Skin of body (tissue), 2 donors: Measurements from ENCODE around the gene CXCL17. TPM values are rescaled to one million over a fixed set of nuclear protein-coding genes. Genes with fewer than 3 reads are reported as not detected.
"Not testable (repeated sequence)": the region's sequence is repeated elsewhere in the genome, so short reads cannot be mapped to it uniquely, and the experiment has no call there.

Experiments
- DNase-seq: peaks from one replicate; lab custom pipeline; 2025; lab: John Stamatoyannopoulos, UW
- total RNA-seq: library from RNA; depleted of rRNA; stranded (reverse); fragments of >200 nt; gene quantifications from one replicate; pipeline ENCODE4 v1.2.3, GENCODE V29; 2014

CXCL17 gene, protein sequence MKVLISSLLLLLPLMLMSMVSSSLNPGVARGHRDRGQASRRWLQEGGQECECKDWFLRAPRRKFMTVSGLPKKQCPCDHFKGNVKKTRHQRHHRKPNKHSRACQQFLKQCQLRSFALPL
- not detected for total RNA-seq

DNA sequence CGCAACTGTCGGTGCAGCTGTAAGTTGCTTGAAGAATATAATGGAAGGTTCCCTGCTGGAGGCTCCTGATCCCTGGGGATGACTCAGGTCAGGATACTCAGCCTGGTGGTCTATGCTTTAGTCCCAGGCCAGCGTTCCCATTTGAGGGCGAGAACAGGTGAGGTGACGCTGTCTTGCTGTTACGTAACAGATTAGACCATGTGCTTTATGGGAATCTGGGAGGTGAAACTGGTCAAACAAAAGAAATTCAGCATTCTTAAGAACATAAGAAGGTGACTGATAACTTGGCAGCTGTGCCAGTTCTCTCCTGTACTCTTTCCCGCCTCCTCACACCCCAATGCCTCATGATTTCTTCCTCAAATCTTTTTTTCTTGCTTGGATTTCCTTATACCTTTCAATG is at the start of gene CXCL17:
Gene CXCL17, minus strand, starts transcription at position 114 of the 400 bp plus-strand sequence. CDS start 114 bp downstream, outside the sequence.
- no peak for DNase-seq

DNA sequence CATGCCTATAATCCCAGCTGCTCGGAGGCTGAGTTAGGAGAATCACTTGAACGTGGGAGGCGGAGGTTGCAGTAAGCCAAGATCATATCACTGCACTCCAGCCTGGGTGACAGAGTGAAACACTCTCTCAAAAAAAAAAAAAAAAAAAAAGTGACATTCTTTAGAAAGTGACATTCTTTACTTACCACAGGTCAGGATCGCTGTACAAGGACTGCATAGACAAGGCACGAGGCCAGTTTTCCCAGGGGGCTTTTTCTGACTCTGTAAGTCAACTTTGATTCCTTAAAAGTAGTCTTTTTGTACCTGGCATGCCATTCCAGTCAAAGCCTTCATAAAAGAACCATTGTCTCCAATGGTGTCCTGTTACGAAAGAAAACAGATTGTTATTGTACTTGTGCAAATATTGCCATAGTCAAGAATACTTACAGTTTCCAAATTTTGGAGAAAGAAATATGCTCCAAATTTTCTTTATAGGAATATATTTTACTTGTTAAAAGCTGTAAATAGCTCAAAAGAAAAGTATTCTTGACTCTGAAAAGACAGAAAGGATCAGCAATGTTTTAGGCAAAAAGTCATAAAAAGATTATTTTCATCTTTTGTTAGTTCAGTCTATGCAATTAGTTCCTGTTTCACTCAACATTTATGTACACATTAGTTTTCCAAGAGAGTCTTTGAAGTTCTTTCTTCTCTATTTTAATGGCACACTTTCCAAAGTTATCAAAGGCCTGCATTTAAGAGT is 46.2 kb upstream of the CXCL17 start:
- no peak for DNase-seq

GRCh38 chr19:42487798-42488178 is 45.0 kb upstream of the CXCL17 start:
- DNase-seq, result no peak

GRCh38 chr19:42487032-42487797 is 44.5 kb upstream of the CXCL17 start:
- DNase-seq, result no peak

- not testable (repeated sequence) for DNase-seq
These were observed 42.3 kb upstream of the CXCL17 start for GRCh38 chr19:42485036-42485435.

DNA sequence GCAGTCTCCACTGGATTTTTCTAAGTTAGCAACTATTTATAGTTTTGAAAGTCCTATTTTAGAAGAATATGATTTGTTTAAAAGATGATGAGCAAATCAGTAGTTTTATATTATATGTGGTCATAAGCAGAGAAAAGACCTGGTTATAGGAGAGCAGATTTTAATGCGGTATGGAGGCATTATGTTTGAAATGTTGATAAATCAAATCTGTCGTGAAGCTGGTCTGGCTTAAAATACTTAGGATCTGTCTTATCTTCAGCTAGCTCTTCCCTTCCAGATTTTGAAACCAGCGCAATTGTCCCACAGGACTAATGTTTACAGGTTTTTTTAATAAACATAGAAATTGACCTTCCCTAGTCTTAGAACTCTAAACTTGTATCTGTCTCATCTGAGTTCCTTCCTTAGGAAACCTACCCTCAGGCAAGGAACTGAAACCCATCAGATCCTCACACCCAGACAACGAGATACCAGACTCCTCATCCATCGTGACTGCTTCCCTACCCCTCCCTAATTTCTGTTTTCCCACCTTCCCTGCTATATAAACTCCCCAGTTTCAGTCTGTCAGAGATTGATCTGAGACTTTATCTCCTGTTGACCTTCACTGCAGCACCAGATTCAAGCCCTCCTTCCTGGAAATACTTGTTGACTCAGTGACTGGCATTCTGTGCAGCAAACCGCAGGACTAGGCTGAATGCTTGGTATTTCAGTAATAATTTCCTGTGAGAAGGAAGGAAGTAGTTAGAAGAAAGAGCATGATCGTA is 37.8 kb upstream of the CXCL17 start:
- DNase-seq, result no peak

GRCh38 chr19:42479736-42480135 is 37.0 kb upstream of the CXCL17 start:
- DNase-seq, result no peak

DNA sequence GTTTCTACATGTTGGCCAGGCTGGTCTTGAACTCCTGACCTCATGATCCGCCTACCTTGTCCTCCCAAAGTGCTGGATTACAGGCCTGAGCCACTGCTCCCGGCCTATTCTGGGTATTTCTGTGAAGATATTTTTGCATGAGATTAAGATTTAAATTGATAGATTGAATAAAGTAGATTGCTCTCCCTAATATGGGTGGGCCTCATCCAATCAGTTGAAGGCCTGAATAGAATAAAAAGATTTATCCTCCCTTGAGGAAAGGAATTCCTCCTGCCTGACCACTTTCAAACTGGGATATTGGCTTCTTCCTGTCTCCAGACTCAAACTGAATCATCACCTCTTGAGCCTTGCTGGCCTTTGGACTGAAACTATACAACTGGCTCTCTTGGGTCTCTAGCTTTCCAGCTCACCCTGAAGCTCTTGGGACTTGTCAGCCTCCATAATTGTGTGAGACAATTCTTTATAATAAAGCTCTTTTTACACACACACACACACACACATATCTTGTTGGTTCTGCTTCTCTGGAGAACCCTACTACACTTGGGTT is 36.1 kb upstream of the CXCL17 start:
- DNase-seq, result no peak

DNA sequence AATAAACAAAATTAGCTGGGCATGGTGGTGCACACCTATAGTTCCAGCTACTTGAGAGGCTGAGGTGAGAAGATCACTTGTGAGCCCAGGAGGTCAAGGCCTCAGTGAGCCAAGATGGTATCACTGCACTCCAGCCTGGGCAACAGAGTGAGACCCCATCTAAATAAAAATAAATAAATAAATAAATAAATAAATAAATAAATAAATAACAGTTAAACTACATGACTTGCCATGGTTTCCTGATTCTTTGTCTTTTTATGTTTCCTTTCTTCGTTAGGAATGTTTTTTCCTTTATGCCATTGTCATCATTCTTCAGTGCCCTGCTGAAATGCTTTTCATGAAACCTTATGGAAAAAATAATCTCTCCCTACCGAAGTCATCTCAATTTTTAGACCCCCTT is 35.2 kb upstream of the CXCL17 start:
- DNase-seq, result no peak

DNA sequence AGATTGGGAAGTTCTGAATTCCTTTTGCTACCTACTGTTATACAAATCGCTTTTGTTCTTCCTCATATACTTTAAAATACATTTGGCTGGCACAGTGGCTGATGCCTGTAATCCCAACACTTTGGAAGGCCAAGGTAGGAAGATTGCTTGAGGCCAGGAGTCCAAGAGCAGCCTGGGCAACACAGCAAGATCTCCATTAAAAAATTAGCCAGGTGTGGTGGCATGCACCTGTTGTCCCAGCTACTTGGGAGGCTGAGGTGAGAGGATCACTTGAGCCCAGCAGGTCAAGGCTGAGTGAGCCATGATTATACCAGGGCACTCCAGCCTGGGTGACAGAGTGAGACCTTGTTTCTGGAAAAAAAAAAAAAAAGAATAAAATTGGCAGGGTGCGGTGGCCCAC is 34.4 kb upstream of the CXCL17 start:
- DNase-seq, result no peak

GRCh38 chr19:42475366-42475765 is 32.6 kb upstream of the CXCL17 start:
- DNase-seq, result no peak

- DNase-seq, result no peak
These were observed 32.0 kb upstream of the CXCL17 start for GRCh38 chr19:42474743-42475142.

DNA sequence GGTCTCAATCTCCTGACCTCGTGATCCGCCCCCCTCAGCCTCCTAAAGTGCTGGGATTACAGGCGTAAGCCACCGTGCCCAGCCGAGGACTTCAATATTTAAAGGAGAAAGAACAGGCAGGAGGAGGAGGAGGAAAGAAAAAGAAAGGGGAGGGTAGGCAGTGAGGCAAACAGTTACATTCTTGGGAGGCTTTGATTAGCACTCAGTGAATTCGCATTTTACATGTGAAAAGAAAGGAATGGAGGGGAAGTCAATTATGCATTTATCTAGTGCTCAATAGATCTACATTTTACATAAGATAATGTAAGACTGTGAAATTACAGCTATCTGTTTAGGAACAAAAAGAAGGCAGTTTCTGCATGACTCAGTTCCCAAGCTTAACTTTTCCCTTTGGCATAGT is 30.9 kb upstream of the CXCL17 start:
- DNase-seq, result no peak

GRCh38 chr19:42472402-42473147 is 29.8 kb upstream of the CXCL17 start:
- DNase-seq, result no peak

- no peak for DNase-seq
These were observed 29.0 kb upstream of the CXCL17 start for GRCh38 chr19:42471554-42472249.

GRCh38 chr19:42469311-42470235 is 26.8 kb upstream of the CXCL17 start:
- no peak for DNase-seq

DNA sequence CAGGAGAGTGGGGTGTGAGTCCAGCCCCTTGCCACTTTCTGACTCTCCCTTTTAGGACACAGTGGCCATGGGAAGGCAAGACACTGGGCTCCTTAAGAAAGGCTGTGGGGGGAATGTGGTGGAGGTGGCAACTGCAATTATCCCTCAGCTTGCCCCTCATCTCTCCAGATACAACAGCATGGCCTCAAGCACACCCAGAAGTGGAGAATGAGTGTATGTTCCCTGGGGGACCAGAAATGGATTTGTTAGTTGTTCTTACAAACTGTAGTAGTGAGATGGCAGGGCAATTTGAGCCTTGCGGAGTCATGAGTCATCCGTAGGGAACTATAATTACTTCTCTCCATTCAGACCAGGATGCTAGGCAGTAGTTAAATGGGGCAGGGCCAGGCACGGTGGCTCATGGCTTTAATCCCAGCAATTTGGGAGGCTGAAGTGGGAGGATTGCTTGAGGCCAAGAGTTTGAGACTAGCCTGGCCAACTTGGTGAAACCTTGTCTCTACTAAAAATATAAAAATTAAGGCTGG is 25.6 kb upstream of the CXCL17 start:
- no peak for DNase-seq

DNA sequence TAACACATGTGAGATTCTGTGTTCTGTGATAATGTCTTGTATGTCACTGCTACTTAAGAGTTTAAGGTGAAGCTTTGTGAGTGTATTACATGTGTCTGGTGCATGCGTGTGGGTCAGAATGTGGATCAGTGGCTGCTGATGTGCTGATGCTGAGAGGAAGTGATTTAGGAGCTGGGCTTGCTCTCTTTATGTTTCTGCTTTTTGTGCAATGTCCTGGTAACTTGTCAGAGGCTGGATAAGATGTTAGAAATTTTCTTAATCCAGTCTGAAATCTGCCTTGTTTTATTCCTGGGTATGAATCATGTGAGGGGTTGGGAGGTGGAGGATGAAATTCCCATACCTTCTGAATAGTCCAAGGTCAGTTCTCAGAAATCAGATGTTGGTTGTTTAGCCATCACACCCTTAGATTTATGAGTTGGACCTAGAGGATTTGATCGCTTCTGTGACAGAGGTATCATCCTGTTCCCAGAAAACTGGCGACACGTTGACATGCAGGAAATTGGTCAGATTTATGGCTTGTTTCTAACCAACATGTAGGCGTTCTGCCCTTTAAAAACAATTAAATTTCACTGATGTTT is 24.5 kb upstream of the CXCL17 start:
- DNase-seq, result no peak
